Mucosa of gallbladder (tissue), 1 donor: ENCODE results near the gene TTYH2. TPM values are rescaled to one million over a fixed set of nuclear protein-coding genes. Genes with fewer than 3 reads are reported as not detected.

ENCODE experiments used
- DNase-seq: peaks from one replicate; pipeline ENCODE4 v3.0.0-alpha.2; 2020; ENCODE audit warnings: low spot score
- total RNA-seq: library from RNA; stranded (reverse); gene quantifications from one replicate; pipeline ENCODE4 v1.2.1, GENCODE V29; 2021
- donor health status: DM: no; HTN: no; CAD: no.

TTYH2 gene
- total RNA-seq, 1 donor from 2014 or later, result 6.9 TPM

- DNase-seq, result no peak
These were observed 22.6 kb downstream of the TTYH2 start for GRCh38 chr17:74235911-74236371.

- DNase-seq, result no peak
These were observed 23.9 kb downstream of the TTYH2 start for GRCh38 chr17:74237321-74237720.

- peak; percentile 39 for DNase-seq
These were observed 25.8 kb downstream of the TTYH2 start for GRCh38 chr17:74239172-74239571.

GRCh38 chr17:74240618-74241205, 27.3 kb downstream of the TTYH2 start:
- DNase-seq, result no peak

- DNase-seq, result no peak
These were observed 28.1 kb downstream of the TTYH2 start for GRCh38 chr17:74241431-74241830.

GRCh38 chr17:74241847-74242246, 28.5 kb downstream of the TTYH2 start:
- no peak for DNase-seq

GRCh38 chr17:74243013-74243755, 29.8 kb downstream of the TTYH2 start:
- DNase-seq, result no peak

- no peak for DNase-seq
These were observed 30.8 kb downstream of the TTYH2 start for GRCh38 chr17:74244128-74244527.

GRCh38 chr17:74244548-74244947, 31.2 kb downstream of the TTYH2 start:
- DNase-seq, result no peak

- no peak for DNase-seq
These were observed 31.9 kb downstream of the TTYH2 start for GRCh38 chr17:74245145-74245831.

- no peak for DNase-seq
These were observed 32.5 kb downstream of the TTYH2 start for GRCh38 chr17:74245871-74246270.

- DNase-seq, result no peak
These were observed 36.4 kb downstream of the TTYH2 start for GRCh38 chr17:74249590-74250270.

- DNase-seq, result no peak
These were observed 37.1 kb downstream of the TTYH2 start for GRCh38 chr17:74250324-74250995.

- no peak for DNase-seq
These were observed 37.7 kb downstream of the TTYH2 start for GRCh38 chr17:74251051-74251450.

- DNase-seq, result no peak
These were observed 38.2 kb downstream of the TTYH2 start for GRCh38 chr17:74251569-74251968.

GRCh38 chr17:74252211-74252610, 38.8 kb downstream of the TTYH2 start:
- no peak for DNase-seq

- no peak for DNase-seq
These were observed 39.7 kb downstream of the TTYH2 start for GRCh38 chr17:74253036-74253435.

- DNase-seq, result no peak
These were observed 43.9 kb downstream of the TTYH2 start for GRCh38 chr17:74257311-74257710.

- no peak for DNase-seq
These were observed 46.5 kb downstream of the TTYH2 start for GRCh38 chr17:74259667-74260524.

GRCh38 chr17:74260525-74260850, 47.1 kb downstream of the TTYH2 start:
- DNase-seq, result no peak

GRCh38 chr17:74262601-74263000, 49.2 kb downstream of the TTYH2 start:
- no peak for DNase-seq
